CMK (cell line): Measurements from ENCODE around the gene TMED5.

Source experiments
- DNase-seq: peaks from one replicate; pipeline ENCODE4 v3.0.0-alpha.2; 2010; ENCODE audit warnings: low read depth

The TMED5 gene

DNA sequence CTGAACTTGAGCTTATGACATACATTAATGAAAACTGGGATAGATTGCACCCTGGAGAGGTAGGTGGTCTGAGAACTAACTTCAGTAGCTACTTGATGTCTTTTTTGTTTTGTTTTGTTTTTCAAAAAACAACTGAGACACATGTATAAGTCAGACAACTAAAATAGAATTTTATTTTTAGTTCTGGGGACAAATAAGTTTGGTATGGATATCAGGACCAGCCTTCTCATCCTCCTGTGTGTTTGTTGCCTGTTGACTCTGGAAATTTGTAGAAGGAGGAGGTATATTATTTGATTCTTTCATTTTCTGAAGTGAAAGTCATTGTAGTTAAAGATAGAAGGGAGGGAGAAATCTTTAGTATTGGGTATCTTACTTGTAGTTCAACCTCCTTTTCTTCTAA lies 59.6 kb downstream of the TMED5 start:
- no peak for DNase-seq

- DNase-seq: no peak
Measured at GRCh38 chr1:93114391-93114790, 65.8 kb downstream of the TMED5 start.

GRCh38 chr1:93113127-93113526 lies 67.1 kb downstream of the TMED5 start:
- no peak for DNase-seq

- no peak for DNase-seq
Measured at GRCh38 chr1:93111561-93111960, 68.7 kb downstream of the TMED5 start.

GRCh38 chr1:93111065-93111464 lies 69.1 kb downstream of the TMED5 start:
- DNase-seq: no peak

GRCh38 chr1:93109578-93109977 lies 70.6 kb downstream of the TMED5 start:
- no peak for DNase-seq

DNA sequence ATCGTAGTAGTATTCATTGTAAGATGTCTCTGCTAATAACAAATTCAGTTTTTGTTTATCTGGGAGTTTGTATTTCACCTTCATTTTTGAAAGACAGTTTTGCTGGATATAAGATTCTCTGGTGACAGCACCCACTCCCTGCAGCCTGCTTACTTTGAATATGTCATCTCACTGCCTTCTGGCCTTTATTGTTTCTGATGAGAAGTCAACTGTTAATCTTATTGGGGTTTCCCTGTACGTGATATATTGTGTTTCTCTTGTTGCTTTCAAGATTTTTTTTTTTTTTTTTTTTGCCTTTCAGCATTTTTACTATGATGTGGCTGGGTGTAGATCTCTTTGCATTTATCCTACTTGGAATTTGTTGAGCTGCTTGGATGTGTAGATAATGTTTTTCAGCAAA lies 71.9 kb downstream of the TMED5 start:
- DNase-seq: no peak

DNA sequence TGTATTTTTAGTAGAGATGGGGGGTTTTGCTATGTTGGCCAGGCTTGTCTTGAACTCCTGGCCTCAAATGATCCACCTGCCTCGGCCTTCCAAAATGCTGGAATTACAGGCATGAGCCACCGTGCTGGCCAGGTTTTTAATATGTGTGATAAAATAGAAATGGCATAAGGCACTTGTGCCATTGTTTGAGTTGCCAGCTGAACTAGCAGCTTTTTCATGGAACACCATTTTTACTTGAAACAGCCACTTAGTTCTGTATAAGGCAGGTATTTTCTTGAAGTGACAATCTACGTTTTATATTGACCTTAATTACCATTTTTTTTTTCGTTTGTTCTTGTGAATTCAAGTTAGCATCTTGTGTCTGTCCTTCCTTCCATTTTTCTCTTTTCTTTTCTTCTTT lies 72.8 kb downstream of the TMED5 start:
- DNase-seq: no peak

- no peak for DNase-seq
Measured at GRCh38 chr1:93106226-93106625, 74.0 kb downstream of the TMED5 start.

GRCh38 chr1:93102142-93102541 lies 78.1 kb downstream of the TMED5 start:
- no peak for DNase-seq
